Stomach smooth muscle (tissue), 2 donors: ENCODE measurements around the gene LTO1.
"Not testable (repeated sequence)": the region's sequence is repeated elsewhere in the genome, so short reads cannot be mapped to it uniquely, and the experiment has no call there.

Experiments
- H3K27ac ChIP-seq: one replicate; pipeline ENCODE4 v1.7.0; 2013; ENCODE audit warnings: mild to moderate bottlenecking, low read length, inconsistent platforms
- H3K27me3 ChIP-seq, 2 donors: one replicate each; pipeline ENCODE4 v1.7.0; 2013; ENCODE audit warnings: low read length in 2 of 2; ENCODE audit not compliant: insufficient read depth in 2 of 2, control insufficient read depth in 1 of 2
- H3K36me3 ChIP-seq, 2 donors: one replicate each; pipeline ENCODE4 v1.7.0; 2013; ENCODE audit warnings: low read length in 2 of 2; ENCODE audit not compliant: control insufficient read depth in 2 of 2, insufficient read depth in 2 of 2
- H3K4me1 ChIP-seq: one replicate; pipeline ENCODE4 v1.7.0; 2013; ENCODE audit warnings: low read length; ENCODE audit not compliant: control insufficient read depth, insufficient read depth
- H3K4me3 ChIP-seq, 2 donors: one replicate each; pipeline ENCODE4 v1.7.0; 2013; ENCODE audit warnings: low read length in 2 of 2
- H3K9ac ChIP-seq, 2 donors: one replicate each; pipeline ENCODE4 v1.7.0; 2013; ENCODE audit warnings: low read length in 2 of 2, mild to moderate bottlenecking in 1 of 2
- H3K9me3 ChIP-seq, 2 donors: one replicate each; pipeline ENCODE4 v1.7.0; 2013; ENCODE audit warnings: low read length in 2 of 2; ENCODE audit not compliant: control insufficient read depth in 2 of 2
- donor health status: healthy.
- donor health status: Pancreatic carcinoma.

Gene LTO1

DNA sequence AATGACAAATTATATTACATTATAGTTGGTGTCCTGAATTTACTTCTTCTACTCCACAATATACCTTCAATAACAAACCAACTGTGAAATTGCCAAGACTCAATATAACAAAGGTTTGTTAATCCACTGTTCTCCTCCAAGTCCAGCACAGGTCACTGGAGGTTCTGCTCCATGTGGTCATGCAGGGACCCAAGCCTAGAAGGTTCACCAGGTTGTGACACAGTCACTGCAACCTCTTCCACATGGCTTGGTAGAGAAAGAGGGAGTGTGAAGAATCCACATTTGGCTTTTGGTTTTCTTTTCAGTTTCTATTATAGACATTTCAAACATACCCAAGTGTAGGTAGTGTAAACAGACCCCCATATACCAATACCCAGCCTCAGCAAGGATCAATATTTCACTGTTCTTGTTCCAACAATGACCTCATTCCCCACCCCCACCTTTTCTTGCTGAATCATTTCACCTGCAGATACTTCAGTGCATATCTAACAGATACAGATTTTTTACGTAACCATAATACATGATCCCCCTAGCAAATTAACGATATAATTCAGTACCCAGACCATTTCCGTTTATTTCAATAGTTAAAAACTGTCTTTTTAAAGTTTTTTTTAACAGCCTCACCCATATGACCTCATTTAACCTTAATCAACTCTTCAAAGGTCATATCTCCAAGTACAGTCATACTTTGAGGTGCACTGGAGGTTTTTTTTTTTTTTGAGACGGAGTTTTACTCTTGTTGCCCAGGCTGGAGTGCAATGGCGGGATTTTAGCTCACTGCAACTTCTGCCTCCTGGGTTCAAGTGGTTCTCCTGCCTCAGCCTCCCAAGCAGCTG is 14.5 kb upstream of the LTO1 start:
- no peaks in the 10 kb centered on the region for H3K9me3 ChIP-seq
- H3K27me3 ChIP-seq: peaks cover 7 to 9% of the 10 kb centered on the region in 2 donors
- no peaks in the 10 kb centered on the region for H3K36me3 ChIP-seq
- H3K4me1 ChIP-seq: peaks cover 3% of the 10 kb centered on the region
- H3K4me3 ChIP-seq: no peak overlapping the region
- H3K27ac ChIP-seq: no peak overlapping the region
- H3K9ac ChIP-seq: no peak overlapping the region

DNA sequence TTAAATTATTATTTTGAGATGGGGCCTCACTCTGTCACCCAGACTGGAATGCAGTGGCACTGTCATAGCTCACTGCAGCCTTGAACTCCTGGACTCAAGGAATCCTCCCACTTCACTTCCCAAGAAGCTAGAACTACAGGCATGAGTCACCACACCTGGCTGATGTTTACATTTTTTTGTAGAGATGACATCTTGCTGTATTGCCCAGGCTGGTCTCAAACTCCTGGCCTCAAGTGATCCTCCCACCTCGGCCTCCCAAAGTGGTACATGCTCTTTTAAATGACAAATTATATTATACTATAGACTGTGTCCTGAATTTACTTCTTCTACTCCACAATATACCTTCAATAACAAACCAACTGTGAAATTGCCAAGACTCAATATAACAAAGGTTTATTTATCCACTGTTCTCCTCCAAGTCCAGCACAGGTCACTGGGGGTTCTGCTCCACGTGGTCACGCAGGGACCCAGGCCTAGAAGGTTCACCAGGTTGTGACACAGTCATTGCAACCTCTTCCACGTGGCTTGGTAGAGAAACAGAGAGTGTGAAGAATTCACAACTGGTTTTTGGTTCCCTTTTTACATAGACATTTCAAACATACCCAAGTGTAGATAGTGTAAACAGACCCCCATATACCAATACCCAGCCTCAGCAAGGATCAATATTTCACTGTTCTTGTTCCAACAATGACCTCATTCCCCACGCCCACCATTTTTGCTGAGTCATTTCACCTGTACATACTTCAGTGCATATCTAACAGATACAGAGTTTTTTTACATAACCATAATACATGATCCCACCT is 13.0 kb upstream of the LTO1 start:
- H3K27me3 ChIP-seq, H3K4me1 ChIP-seq, H3K27ac ChIP-seq, H3K4me3 ChIP-seq, H3K9ac ChIP-seq, H3K36me3 ChIP-seq, H3K9me3 ChIP-seq: not testable (repeated sequence)

DNA sequence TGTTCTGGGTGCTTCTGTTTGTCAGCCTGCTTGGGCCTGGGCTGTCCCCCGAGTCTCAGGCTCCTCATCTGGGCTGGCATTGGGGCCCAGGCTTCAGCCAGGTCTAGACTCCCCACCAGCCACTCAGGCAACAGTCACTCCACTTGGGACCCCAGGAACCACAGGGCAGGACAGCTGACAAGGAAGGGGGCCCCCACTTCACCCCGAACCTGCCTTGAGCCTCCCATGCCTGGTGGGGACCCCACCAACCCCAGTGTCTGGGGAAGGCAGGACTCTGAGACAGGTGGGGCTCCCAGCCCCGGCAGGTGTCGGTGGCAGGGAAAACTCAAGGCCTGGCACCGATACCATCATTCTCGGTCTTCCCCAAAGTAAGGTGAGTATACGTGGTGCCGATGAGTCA is 11.7 kb upstream of the LTO1 start:
- Histone ChIP-seq H3K9me3 (no peaks in the 10 kb centered on the region), H3K4me1 (peaks cover 3% of the 10 kb centered on the region), H3K9ac (no peak overlapping the region), H3K4me3 (no peak overlapping the region), H3K27ac (no peak overlapping the region), H3K36me3 (no peaks in the 10 kb centered on the region), H3K27me3 (no peaks in the 10 kb centered on the region)

DNA sequence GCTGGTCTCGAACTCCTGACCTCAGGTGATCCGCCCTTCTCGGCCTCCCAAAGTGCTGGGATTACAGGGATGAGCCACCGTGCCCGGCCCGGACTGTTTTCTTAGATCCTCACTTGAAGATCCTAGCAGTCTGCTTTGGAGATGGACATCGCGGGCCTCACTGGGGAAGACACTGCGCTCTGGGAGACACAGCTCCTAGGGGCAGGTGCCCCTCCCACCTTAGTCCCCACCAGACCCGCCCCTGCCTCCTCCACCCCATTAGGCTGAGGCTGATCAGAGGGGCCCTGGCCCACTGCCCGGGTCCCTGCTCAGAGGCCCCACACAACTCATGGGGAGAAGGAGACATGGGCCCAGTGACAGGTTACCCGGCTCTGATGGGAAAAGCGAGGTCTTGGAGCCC is 11.3 kb upstream of the LTO1 start:
- H3K9me3 ChIP-seq: no peaks in the 10 kb centered on the region
- no peak overlapping the region for H3K4me3 ChIP-seq
- no peak overlapping the region for H3K27ac ChIP-seq
- H3K9ac ChIP-seq: no peak overlapping the region
- no peaks in the 10 kb centered on the region for H3K36me3 ChIP-seq
- peaks cover 3% of the 10 kb centered on the region for H3K4me1 ChIP-seq
- no peaks in the 10 kb centered on the region for H3K27me3 ChIP-seq

DNA sequence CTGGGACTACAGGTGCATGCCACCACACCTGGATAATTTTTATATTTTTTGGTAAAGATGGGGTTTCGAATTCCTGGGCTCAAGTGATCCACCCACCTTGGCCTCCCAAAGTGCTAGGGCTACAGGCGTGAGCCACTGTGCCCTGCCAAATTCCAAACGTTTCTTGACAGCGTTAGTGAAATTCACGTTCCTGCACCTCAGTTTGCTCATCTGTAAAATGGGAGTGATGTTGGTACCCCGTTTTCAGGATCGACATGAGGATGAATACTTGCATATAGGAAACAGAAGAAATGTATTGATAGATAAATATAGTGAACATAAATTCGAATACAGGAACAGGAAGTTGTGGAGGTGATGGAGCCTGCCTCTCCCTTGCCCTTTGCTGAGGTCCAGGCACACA is 10.2 kb upstream of the LTO1 start:
- Histone ChIP-seq H3K9me3 (no peaks in the 10 kb centered on the region), H3K4me1 (peaks cover 3% of the 10 kb centered on the region), H3K36me3 (no peaks in the 10 kb centered on the region), H3K4me3 (peak overlapping the region in 1 of 2 donors; percentile 15), H3K27ac (no peak overlapping the region), H3K27me3 (no peaks in the 10 kb centered on the region), H3K9ac (no peak overlapping the region)

DNA sequence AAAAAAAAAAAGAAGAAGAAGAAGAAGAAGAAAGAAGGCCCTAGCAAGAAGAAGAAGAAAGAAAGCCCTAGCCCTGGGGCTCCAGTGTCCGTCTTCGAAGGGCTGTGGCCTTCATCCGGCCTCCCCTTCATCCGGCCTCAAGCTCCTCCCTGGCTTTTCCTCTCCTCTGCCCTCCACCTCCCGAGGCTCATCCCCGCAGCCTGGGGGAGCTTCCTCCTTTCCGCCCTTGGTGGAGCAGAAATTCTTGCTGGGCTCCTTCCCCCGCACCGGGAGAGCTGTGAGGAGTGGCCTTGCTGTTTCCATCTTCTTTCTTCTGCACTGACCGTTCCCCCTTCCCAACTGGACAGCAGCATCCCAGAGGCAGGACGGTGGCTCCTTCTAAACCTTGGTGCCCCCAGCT is 9.5 kb upstream of the LTO1 start:
- no peaks in the 10 kb centered on the region for H3K9me3 ChIP-seq
- no peaks in the 10 kb centered on the region for H3K27me3 ChIP-seq
- H3K4me3 ChIP-seq: no peak overlapping the region
- no peak overlapping the region for H3K27ac ChIP-seq
- no peak overlapping the region for H3K9ac ChIP-seq
- H3K36me3 ChIP-seq: no peaks in the 10 kb centered on the region
- H3K4me1 ChIP-seq: peaks cover 3% of the 10 kb centered on the region

DNA sequence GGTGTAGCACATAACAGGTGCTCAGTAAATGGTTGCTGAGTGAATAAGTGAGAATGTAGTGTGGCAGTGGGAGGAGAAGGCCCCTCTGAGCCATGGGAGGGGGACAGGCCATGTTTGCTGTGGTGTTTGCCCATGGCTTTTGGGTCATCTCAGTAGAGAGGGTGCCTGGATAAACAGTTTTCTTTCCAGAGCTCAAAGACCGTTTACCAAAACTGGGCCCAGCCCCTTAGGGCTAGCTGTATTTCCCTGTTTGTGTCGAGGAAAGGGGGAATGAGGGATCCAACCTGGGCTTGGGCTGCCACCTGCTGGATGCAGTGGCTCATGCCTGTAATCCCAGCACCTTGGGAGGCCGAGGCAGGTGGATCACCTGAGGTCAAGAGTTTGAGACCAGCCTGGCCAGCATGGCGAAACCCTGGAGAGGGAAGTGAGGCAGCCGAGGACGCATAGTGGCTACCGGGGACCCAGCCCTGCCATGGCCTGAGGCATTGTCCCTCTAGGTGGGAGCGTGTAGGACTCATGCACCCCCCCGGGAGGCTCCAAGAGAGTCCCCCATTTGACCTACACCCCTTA is 8.7 kb upstream of the LTO1 start:
- Histone ChIP-seq H3K36me3 (no peaks in the 10 kb centered on the region), H3K27ac (no peak overlapping the region), H3K4me1 (peaks cover 3% of the 10 kb centered on the region), H3K9me3 (no peaks in the 10 kb centered on the region), H3K27me3 (no peaks in the 10 kb centered on the region), H3K4me3 (no peak overlapping the region), H3K9ac (no peak overlapping the region)

DNA sequence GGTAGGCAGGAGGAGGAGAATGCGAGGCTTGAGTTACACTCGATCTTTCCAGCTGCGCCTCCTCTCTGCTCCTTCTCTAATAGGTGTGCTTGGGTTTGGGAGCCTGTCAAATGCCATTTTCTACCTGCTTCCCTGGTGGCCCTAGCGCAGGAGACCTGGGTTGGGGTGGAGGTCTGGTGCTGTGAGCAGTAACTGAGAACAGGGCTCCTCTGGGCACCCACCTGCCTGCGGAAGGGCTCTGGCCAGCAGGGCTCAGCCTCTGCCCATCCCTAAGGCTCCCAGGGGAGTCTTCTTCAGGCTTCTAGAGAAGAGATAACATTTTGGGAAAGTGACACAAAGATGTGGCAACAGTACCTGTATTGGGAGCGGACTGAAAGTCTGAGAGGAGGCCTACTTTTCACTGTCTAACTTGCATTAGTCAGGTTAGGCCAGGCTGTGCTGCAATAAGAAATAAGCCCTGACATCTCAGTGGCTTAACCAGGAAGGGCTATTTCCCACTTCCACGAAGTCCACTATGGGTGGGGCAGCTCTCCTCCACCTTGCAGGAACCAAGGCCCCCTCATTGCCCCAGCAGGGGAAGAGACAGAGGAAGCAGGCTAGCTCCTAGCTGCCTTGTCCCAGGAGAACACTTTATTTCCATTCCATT is 7.7 kb upstream of the LTO1 start:
- Histone ChIP-seq H3K9me3 (no peaks in the 10 kb centered on the region), H3K4me3 (no peak overlapping the region), H3K27me3 (no peaks in the 10 kb centered on the region), H3K36me3 (no peaks in the 10 kb centered on the region), H3K9ac (no peak overlapping the region), H3K4me1 (peaks cover 3% of the 10 kb centered on the region), H3K27ac (no peak overlapping the region)

DNA sequence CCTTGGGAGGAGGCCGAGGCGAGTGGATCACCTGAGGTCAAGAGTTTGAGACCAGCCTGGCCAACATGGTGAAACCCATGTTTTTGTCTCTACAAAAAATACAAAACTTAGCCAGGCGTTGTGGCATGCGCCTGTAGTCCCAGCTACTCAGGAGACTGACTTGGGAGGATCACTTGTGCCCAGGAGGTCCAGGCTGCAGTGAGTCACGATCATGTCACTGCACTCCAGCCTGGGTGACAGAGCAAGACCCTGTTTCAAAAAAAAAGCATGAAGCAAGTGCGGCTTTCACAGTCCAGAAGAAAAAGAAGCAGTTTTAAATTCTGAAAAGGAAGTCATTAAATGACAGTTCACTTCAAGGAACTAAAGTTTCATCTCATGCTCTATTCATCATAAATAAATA is 7.1 kb upstream of the LTO1 start:
- no peak overlapping the region for H3K9ac ChIP-seq
- peaks cover 3% of the 10 kb centered on the region for H3K4me1 ChIP-seq
- H3K27me3 ChIP-seq: no peaks in the 10 kb centered on the region
- no peak overlapping the region for H3K27ac ChIP-seq
- no peaks in the 10 kb centered on the region for H3K36me3 ChIP-seq
- H3K9me3 ChIP-seq: no peaks in the 10 kb centered on the region
- no peak overlapping the region for H3K4me3 ChIP-seq

DNA sequence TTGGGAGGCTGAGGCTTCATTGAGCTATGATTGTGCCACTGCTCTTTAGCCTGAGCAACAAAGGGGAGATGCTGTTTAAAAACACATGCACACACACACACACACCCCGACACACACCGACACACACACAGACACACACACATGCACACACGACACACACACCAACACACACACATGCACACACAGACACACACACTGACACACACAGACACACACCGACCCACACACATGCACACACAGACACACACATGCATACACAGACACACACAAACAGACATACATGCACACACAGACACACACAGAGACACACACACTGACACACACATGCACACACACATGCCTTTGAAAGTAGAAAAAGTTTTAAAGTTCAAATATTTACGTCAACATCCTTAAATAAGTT is 5.5 kb upstream of the LTO1 start:
- H3K4me1 ChIP-seq: peaks cover 2% of the 10 kb centered on the region
- no peaks in the 10 kb centered on the region for H3K36me3 ChIP-seq

More for the DNA sequence above, 5.5 kb upstream of the LTO1 start:
- no peaks in the 10 kb centered on the region for H3K27me3 ChIP-seq
- no peaks in the 10 kb centered on the region for H3K9me3 ChIP-seq
- H3K27ac ChIP-seq: no peak overlapping the region
- H3K9ac ChIP-seq: no peak overlapping the region
- H3K4me3 ChIP-seq: no peak overlapping the region
